ENCODE results near the gene CFAP119. TPM values are rescaled to one million over a fixed set of nuclear protein-coding genes. Genes with fewer than 3 reads are reported as not detected.

CFAP119 gene
- total and polyA plus RNA-seq, 4 donors, result 0.33 to 2.7 (median 1.2) TPM

GRCh38 chr16:30786115-30786935, 24.5 kb upstream of the CFAP119 start:
- Histone ChIP-seq H3K4me3 (ENCODE audit: low read depth in 1 of 3, low read length in 3 of 3) (peak overlapping the region; percentile 84 to 98 (median 92)), H3K27me3 (ENCODE audit: control insufficient read depth in 4 of 4, insufficient read depth in 4 of 4, low read length in 3 of 4) (no peaks in the 10 kb centered on the region), H3K4me1 (ENCODE audit: control insufficient read depth in 4 of 4, insufficient read depth in 4 of 4, low read length in 3 of 4) (peaks cover 5 to 20% (median 11%) of the 10 kb centered on the region in 4 donors), H3K27ac (ENCODE audit: low read depth in 1 of 2, low read length in 2 of 2) (peak overlapping the region in 1 of 2 donors; percentile 56), H3K9ac (ENCODE audit: low read depth in 1 of 2, low read length in 2 of 2) (peak overlapping the region in 1 of 2 donors; percentile 36), H3K9me3 (ENCODE audit: control insufficient read depth in 4 of 4, low read length in 3 of 4) (no peaks in the 10 kb centered on the region), H3K36me3 (ENCODE audit: control insufficient read depth in 4 of 4, insufficient read depth in 3 of 4, low read depth in 1 of 4, low read length in 3 of 4) (peaks cover 0 to 17% (median 4%) of the 10 kb centered on the region in 4 donors)
- no peak for DNase-seq (ENCODE audit: low spot score)
- TF ChIP-seq CTCF (IDR thresholded peaks at IDR 0.05; ENCODE audit: low read depth, low read length, missing input control) (no peak), JUND (IDR thresholded peaks at IDR 0.05) (no peak), TAF1 (conservative IDR thresholded peaks at IDR 0.05) (no peak), RAD21 (IDR thresholded peaks at IDR 0.05) (no peak), HNF4G (IDR thresholded peaks at IDR 0.05) (no peak), SP1 (IDR thresholded peaks at IDR 0.05) (no peak)
- TF ChIP-seq, protein P1, sequence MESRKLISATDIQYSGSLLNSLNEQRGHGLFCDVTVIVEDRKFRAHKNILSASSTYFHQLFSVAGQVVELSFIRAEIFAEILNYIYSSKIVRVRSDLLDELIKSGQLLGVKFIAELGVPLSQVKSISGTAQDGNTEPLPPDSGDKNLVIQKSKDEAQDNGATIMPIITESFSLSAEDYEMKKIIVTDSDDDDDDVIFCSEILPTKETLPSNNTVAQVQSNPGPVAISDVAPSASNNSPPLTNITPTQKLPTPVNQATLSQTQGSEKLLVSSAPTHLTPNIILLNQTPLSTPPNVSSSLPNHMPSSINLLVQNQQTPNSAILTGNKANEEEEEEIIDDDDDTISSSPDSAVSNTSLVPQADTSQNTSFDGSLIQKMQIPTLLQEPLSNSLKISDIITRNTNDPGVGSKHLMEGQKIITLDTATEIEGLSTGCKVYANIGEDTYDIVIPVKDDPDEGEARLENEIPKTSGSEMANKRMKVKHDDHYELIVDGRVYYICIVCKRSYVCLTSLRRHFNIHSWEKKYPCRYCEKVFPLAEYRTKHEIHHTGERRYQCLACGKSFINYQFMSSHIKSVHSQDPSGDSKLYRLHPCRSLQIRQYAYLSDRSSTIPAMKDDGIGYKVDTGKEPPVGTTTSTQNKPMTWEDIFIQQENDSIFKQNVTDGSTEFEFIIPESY (IDR thresholded peaks at IDR 0.05), result no peak
- TF ChIP-seq, protein P2, sequence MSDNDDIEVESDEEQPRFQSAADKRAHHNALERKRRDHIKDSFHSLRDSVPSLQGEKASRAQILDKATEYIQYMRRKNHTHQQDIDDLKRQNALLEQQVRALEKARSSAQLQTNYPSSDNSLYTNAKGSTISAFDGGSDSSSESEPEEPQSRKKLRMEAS (IDR thresholded peaks at IDR 0.05), result no peak
- 8% methylated on average over 57 of the region's 57 CpGs for WGBS

DNA sequence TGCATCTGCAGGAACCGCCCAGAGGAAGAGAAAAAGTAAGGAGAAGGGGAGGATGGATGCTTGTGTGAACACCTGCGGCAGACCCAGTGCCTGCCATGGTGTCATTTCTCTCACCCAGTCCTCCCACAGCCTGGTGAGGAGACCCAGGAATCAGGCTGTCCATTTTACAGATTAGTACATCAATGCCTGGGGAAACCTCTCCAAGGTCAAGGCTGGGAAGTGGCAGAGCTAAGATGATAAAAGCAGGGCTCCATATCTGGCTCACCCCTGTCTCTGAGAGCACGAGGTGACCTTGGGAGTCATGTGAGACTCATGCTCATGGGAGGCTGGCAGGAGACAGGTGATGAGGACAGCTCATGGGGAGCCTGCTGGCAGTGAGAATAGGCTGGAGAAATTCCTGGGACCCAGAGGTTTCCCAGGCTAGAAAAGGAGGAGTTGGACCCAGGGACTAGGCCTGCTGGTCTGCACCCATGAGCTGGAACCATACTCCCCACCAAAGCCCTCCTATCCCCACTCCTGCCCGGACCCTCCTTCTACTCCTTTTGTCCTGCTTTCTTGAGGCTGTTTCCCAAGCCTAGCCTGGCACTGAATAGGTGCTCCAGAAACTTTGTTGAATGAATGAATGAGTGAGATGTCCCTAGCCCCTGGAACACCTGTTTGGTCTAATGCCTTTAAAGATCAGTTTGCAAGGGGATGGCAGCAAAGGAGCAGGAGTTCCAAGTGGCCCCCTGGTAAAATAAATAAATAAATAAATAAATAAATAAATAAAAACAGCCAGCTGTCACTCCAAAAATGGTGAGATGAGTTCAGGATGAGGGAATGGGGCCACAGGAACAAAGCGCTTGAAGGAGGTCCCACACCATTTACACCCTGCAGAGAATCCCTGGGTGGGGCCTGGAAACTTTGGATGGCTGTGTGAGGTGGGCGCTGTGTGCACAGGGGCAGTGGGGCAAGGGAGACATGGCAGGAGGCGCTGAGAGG, 23.6 kb upstream of the CFAP119 start:
- no peak for DNase-seq (ENCODE audit: low spot score)
- Histone ChIP-seq H3K9ac (ENCODE audit: low read depth in 1 of 2, low read length in 2 of 2) (no peak overlapping the region), H3K27me3 (ENCODE audit: control insufficient read depth in 4 of 4, insufficient read depth in 4 of 4, low read length in 3 of 4) (no peaks in the 10 kb centered on the region), H3K9me3 (ENCODE audit: control insufficient read depth in 4 of 4, low read length in 3 of 4) (no peaks in the 10 kb centered on the region), H3K27ac (ENCODE audit: low read depth in 1 of 2, low read length in 2 of 2) (no peak overlapping the region), H3K4me1 (ENCODE audit: control insufficient read depth in 4 of 4, insufficient read depth in 4 of 4, low read length in 3 of 4) (peaks cover 5 to 20% (median 11%) of the 10 kb centered on the region in 4 donors), H3K36me3 (ENCODE audit: control insufficient read depth in 4 of 4, insufficient read depth in 3 of 4, low read depth in 1 of 4, low read length in 3 of 4) (peaks cover 0 to 17% (median 4%) of the 10 kb centered on the region in 4 donors), H3K4me3 (ENCODE audit: low read depth in 1 of 3, low read length in 3 of 3) (peak overlapping the region in 1 of 3 donors; percentile 98)
- 81% methylated on average over 7 of the region's 7 CpGs for WGBS
- no peak for TF ChIP-seq CTCF (IDR thresholded peaks at IDR 0.05; ENCODE audit: low read depth, low read length, missing input control)
- no peak for TF ChIP-seq EGR1 (IDR thresholded peaks at IDR 0.05; ENCODE audit: low read depth in 2 of 2)
- TF ChIP-seq, protein P2 (IDR thresholded peaks at IDR 0.05), result no peak
- TF ChIP-seq HNF4G (IDR thresholded peaks at IDR 0.05), result no peak
- TF ChIP-seq HNF4A (conservative IDR thresholded peaks at IDR 0.05), result no peak
- TF ChIP-seq GABPA (IDR thresholded peaks at IDR 0.05 in 1 of 2, conservative IDR thresholded peaks at IDR 0.05 in 1 of 2), result no peak
- no peak for TF ChIP-seq ATF3 (IDR thresholded peaks at IDR 0.05)
- no peak for TF ChIP-seq REST (IDR thresholded peaks at IDR 0.05)
- TF ChIP-seq, protein P1 (IDR thresholded peaks at IDR 0.05), result no peak
- TF ChIP-seq SP1 (IDR thresholded peaks at IDR 0.05), result no peak
- TF ChIP-seq YY1 (IDR thresholded peaks at IDR 0.05), result no peak
